Fibroblast of skin of left biceps (primary cell): ENCODE measurements around the gene TGFB2.
"Not testable (repeated sequence)": the region's sequence is repeated elsewhere in the genome, so short reads cannot be mapped to it uniquely, and the experiment has no call there.

ENCODE experiments used
- DNase-seq, 2 experiments: peaks; one replicate each; pipeline ENCODE4 v3.0.0-alpha.2; 2013; ENCODE audit warnings: low read depth in 2 of 2

The TGFB2 gene

DNA sequence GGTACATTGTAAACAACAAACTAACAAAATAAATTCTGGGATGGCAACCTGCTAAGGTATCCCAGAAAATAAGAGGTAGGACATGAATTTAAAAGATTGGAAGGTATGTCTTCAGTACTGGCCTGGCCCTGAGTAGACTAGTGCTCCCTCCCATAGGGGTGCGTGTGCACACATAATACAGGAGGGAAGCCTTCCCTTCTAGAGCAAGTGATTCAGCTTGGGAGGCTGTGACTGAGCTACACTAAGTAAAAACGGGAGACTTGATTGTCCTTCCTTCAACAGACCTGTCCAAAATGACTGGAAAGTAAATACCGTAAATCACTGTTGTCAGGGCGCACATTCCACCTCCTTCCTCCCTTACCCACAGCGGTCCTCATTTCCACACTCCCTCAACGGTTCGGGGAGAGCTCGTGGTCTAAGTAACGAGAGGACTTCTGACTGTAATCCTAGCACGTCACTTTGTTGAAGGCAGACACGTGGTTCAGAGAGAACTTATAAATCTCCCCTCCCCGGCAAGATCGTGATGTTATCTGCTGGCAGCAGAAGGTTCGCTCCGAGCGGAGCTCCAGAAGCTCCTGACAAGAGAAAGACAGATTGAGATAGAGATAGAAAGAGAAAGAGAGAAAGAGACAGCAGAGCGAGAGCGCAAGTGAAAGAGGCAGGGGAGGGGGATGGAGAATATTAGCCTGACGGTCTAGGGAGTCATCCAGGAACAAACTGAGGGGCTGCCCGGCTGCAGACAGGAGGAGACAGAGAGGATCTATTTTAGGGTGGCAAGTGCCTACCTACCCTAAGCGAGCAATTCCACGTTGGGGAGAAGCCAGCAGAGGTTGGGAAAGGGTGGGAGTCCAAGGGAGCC lies at the start of gene TGFB2:
Gene TGFB2 (plus strand): TSS at position 523 of the 859 bp plus-strand sequence. CDS start 1,366 bp downstream, outside the sequence.
- DNase-seq, result no peak

GRCh38 chr1:218296162-218296561 lies 49.0 kb upstream of the TGFB2 start:
- no peak for DNase-seq

DNA sequence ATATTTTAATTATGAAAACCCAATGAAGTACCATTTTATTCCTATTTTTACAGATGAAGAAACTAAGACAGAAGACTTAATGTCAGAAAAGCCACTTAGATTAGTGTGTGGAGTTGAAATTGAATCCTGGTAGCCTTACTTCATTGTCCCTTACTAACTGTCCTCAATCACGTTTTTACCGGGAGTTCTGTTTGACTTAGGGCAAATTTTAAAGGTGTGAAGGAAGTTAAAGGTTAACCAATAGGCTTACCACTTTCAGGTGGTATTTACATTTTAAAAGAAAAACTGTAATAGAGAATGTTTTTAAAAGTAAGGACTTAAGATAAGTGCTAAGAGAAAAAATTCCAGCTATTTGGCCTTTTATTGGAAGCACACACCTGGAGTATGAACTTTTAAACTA lies 47.7 kb upstream of the TGFB2 start:
- no peak for DNase-seq

DNA sequence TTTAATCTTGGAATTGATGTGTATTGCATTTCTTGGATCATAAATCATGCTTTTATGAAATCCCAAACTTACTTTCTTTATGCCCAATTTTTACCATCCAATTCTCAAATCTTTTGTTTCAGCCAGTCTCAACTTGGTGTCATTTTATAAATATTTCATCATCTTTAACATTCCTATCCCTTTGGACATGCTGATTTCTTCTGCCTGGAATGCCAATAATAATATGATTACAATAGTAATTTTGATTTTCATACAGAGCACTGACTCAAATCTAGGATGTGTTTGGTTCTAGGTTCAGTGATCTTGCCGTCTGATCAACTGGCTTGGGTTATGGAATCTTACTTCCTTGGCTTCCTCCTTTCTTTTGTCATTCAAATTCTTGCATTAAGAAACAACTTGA lies 47.3 kb upstream of the TGFB2 start:
- no peak for DNase-seq

DNA sequence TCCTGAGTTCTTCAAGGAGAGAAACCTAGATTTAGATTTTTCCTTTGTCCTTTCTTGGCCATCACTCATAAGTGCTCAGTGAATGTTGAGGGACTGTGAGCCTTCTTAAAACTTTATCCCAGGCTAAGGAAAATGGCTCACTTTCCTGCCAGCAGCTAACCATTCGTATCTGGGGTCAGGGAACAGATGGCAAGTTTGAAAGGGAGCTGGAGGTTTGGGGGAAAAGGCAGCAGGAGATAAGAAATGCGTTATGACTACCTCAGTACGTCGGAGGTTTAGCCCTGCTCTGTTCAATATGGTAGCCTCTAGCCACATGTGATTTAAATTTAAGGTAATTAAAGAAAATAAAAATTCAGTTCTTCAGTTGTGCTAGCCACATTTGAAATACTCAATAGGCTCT lies 46.7 kb upstream of the TGFB2 start:
- no peak for DNase-seq

- peak; percentile 19 to 26 for DNase-seq
Measured at GRCh38 chr1:218299416-218299815, 45.7 kb upstream of the TGFB2 start.

DNA sequence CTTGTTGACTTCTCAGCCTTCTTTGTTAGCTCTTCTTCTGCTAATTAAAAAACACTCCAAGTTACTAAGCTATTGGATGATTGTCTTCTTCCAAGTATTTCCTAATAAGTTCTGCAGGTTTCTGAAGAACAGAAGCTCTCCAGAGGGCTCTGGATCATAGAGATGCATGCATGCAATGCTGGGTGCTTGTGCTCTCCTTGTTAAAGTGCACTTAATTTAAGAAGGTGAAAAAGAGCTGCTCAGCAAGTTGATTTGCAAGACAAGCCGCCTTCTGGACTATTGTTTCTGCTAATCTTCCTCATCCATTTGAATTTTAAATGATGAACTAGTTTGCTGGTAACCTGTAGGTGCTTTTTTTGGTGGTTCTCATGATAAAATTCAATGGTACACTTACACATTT lies 43.9 kb upstream of the TGFB2 start:
- DNase-seq, result no peak

GRCh38 chr1:218302155-218302554 lies 43.0 kb upstream of the TGFB2 start:
- no peak for DNase-seq

GRCh38 chr1:218303176-218303879 lies 41.8 kb upstream of the TGFB2 start:
- DNase-seq, result no peak

DNA sequence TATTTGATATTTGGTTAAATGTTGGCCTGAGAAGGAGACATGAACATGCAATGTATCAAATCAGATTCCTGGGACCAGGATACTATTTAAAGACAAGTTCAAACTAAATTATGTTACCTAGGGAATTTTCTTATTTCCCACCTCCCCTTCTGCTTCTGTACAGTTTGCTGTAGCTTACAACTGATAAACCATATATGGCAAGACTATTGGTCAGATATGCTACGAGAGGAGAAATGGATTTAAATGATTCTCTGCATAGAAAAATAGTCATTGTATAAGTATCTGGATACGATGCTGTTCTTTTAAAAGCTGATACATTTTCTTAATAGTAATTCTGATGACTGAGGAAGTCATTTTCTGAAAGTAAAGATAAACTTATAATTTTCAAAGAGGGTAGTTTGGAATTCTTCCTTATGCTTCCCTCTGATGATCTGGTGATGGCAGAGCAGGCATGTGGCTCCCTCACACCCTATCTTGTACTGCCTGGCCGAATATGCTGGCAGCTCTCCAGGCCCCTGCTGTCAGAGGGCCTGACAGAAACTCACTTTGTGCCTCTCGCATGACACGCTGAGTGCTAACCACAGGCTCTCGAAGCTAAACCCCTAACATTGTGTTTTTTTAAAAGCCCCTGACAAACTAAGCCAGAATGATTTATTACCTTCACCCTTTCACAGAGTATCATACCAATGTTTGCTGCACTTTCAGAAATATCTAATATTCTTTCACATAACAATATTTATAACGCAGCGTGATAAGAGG lies 40.7 kb upstream of the TGFB2 start:
- DNase-seq, result peak; percentile 11 to 19

GRCh38 chr1:218305472-218306064 lies 39.6 kb upstream of the TGFB2 start:
- no peak for DNase-seq

DNA sequence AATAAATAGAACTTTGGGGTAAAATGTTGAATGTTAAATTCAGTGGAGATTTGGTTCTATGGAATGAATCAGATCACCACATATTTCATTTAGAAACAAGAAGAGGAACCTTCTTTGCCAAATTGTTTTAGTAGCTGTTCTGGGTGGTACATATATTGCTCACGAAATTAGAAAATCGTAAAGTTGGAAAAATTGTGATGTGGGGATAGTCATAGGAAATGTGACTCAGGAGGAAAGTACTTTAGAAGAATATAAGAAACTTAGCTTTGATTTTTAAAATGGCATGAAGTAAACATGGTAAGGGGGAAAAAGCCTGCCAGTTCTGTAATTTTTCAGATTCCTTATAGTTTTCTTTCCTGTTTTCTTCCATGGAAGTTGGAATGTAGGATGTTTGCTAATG lies 32.6 kb upstream of the TGFB2 start:
- no peak for DNase-seq

DNA sequence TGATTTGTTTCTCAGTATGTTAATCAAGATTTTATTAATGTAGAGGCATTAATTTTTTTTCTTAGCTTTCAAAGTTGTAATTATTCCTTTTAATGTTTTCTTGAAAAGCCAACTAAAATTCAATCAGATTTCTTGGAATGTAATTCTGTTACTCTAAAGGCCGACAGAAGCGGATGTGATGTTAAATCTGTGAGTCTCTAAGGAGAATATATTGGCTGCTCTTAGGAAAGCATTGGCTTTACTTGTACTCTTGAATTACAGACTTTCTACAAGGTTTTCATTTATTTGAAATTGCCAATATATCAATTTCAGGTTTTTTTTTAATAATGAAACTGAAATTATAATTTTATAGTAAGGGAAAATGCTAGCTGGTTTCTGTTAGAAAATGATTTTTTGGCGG lies 30.8 kb upstream of the TGFB2 start:
- DNase-seq, result no peak

GRCh38 chr1:218315638-218316037 lies 29.5 kb upstream of the TGFB2 start:
- no peak for DNase-seq

DNA sequence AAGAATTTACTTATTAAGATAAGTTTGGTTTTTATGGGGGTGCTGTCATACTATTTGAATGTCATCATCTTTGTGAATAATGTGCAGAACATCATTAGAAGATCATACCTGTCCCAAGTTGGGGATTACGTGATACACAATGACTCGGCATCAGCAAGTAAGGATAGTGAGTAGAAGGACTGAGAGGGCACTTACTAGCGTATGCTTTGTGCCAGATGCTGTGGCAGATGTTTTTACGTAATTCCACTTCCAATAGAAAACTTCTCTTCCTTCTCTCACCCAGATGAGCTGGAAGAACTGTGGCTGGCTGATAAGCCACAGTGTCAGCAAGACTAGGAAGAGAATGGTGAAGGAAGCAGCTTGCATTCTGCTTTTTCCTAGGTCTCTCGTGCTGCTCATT lies 28.1 kb upstream of the TGFB2 start:
- no peak for DNase-seq

- DNase-seq, result not testable (repeated sequence)
Measured at GRCh38 chr1:218320182-218320581, 25.0 kb upstream of the TGFB2 start.

DNA sequence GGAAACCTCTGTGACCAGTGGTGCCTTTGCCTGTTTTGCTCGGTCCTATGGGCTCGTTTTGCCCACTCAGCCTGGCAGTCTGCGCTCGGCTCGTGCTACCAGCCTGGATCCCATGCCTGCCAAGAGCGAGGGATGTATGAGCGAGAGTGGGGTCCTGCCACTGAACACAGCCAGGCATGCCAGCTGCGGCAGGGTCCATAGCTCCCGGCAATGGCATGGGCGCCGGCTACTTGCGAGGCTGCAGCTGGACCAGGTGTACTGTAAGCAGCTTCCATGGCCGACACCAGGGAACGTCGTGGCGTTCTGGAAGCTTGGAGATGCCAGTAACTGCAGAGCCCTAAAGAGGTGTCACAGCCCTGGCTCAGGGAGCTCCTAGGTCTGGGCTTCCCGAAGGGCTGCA lies 22.4 kb upstream of the TGFB2 start:
- DNase-seq, result no peak

DNA sequence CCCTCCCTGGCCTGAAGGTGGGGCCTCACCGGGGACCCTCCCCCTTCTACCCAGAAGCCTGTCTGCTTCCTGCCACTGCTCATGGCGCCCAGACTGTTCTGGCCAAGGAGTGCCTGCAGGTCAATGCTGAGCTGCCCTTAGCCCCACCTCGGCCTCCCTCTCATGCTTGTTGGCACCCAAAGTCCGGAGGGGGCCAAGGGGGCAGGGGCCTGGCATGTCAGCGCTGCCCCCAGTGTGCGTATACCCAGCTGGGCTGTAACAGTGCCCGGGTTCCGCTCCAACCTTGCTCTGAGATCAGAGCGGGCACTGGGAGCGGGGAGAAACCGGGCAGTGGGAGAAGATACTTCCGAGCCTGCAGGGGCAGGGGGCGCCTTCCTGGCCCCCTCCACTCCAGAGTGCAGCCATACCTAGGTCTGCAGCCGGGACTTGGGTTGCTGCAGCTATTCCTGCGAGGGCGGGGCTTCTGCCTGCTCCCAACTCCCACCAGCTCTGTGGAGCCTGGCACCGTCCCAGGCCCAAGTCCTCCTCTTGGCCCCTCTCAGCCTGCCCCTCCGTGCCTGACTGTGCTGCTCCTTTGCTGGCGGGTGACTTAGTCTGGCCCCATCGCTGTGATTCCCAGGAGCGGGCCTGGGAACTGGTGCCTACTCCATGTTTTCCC lies 21.4 kb upstream of the TGFB2 start:
- no peak for DNase-seq

DNA sequence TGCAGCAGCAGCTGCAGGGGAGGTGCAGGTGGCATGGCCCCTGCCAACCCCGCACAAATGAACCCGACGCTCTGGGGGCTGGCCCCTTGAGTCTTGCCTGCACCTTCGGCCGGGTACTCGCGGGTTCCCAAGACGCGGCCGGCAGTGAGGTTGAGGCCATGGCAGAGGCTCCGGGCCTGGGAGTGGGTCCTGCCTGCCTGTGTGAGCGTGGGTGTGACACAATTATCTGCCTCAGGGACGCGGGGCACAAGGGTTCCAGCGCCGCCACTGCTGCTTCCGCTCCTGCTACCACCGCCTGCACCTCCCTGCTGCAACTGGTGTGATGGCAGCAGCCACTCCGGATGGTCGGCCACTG lies 20.9 kb upstream of the TGFB2 start:
- no peak for DNase-seq

DNA sequence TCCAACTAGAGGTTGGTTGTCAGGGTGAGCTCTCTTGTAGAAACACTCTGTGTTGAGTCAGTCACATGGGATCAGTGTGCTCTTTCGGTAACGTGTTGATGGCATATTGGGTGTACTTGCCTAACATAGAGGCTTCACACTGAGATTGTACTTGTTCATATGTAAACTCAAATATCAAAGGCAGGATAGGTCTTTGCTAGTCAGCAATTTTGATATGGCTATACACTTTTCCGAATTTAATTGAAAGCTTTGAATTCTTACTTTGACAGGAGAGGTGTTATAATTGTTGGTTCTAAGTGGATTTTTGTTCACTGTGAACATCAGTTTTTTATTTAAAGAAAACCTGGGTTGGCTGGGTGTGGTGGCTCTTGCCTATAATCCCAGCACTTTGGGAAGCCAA lies 16.4 kb upstream of the TGFB2 start:
- no peak for DNase-seq

DNA sequence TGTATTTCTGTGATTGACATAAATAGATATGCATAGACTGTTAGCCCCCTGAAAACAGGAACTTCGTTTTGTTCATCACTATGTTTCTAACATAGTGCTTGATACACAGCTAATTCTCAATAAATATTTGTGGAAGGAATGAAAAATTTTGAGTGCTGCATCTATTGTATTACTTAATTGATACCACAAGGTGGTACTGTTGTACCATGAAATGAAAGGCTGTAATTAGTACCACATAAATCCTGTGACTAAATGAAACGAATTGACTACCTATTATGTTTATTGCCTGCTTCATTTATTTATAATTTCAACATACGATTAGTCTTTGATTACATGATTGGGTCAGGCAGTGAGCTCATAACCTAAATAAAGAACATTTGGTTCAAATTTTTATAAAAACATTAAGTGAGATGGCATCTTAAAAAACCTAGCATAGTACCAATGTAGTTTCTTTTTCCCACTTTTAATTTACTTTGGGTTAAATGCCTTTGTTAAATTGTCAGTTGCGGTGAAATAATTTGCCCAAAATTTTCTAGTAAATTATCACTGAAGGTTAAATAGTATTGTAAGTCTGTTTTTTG lies 15.0 kb upstream of the TGFB2 start:
- DNase-seq, result no peak
